Measurements from ENCODE around the gene NEO1. TPM values are rescaled to one million over a fixed set of nuclear protein-coding genes. Genes with fewer than 3 reads are reported as not detected.
A peak's percentile ranks its signal among the peaks of the same experiment; 100 is the strongest.

Gene NEO1
- total and polyA plus RNA-seq, 7 experiments from 2014 or later: 1.4 to 9.5 (median 6.4) TPM

- peaks cover 0 to 6% (median 0%) of the 10 kb centered on the region in 7 donors for H3K4me1 Mint-ChIP-seq
- CTCF ChIA-PET: interaction anchor here (1.6 kb wide), 1 partner anchor 17 kb away, joined by 3 read pairs; no protein-coding TSS in a partner anchor
- no peak for DNase-seq
- H3K4me3 Mint-ChIP-seq: no peak overlapping the region
- H3K9me3 ChIP-seq (ENCODE audit: control insufficient read depth in 2 of 3, low read length in 3 of 3): no peaks in the 10 kb centered on the region
- no peaks in the 10 kb centered on the region for H3K27me3 Mint-ChIP-seq
- no peaks in the 10 kb centered on the region for H3K4me1 ChIP-seq (ENCODE audit: control insufficient read depth in 2 of 2, insufficient read depth in 2 of 2, low read length in 2 of 2)
- POLR2A ChIA-PET: no interaction called here
- no peak overlapping the region for H3K27ac Mint-ChIP-seq
- H3K9me3 Mint-ChIP-seq: no peaks in the 10 kb centered on the region
- H3K36me3 Mint-ChIP-seq: peaks cover 0 to 23% (median 0%) of the 10 kb centered on the region in 5 donors
- H3K27me3 ChIP-seq (ENCODE audit: control insufficient read depth in 2 of 2, insufficient read depth in 2 of 2, low read length in 2 of 2): no peaks in the 10 kb centered on the region
- H3K27ac ChIP-seq (ENCODE audit: low read depth, low read length): no peak overlapping the region
- no peaks in the 10 kb centered on the region for H3K36me3 ChIP-seq (ENCODE audit: control insufficient read depth in 2 of 3, insufficient read depth in 3 of 3, low read length in 3 of 3)
- intact Hi-C loops (cut with micrococcal nuclease): no loop called here
- no peak for ATAC-seq
- no peak overlapping the region for H3K4me3 ChIP-seq (ENCODE audit: low read length)
These were observed 195.1 kb downstream of the NEO1 start for GRCh38 chr15:73247331-73247730.

- no peak overlapping the region for H3K4me3 Mint-ChIP-seq
- H3K9me3 ChIP-seq (ENCODE audit: control insufficient read depth in 2 of 3, low read length in 3 of 3): no peaks in the 10 kb centered on the region
- no peaks in the 10 kb centered on the region for H3K4me1 ChIP-seq (ENCODE audit: control insufficient read depth in 2 of 2, insufficient read depth in 2 of 2, low read length in 2 of 2)
- H3K27ac ChIP-seq (ENCODE audit: low read depth, low read length): no peak overlapping the region
- H3K27me3 Mint-ChIP-seq: no peaks in the 10 kb centered on the region
- no peaks in the 10 kb centered on the region for H3K36me3 ChIP-seq (ENCODE audit: control insufficient read depth in 2 of 3, insufficient read depth in 3 of 3, low read length in 3 of 3)
- CTCF ChIA-PET: no interaction called here
- peaks cover 0 to under 1% (median 0%) of the 10 kb centered on the region in 7 donors for H3K4me1 Mint-ChIP-seq
- POLR2A ChIA-PET: no interaction called here
- no peak overlapping the region for H3K4me3 ChIP-seq (ENCODE audit: low read length)
- H3K27me3 ChIP-seq (ENCODE audit: control insufficient read depth in 2 of 2, insufficient read depth in 2 of 2, low read length in 2 of 2): no peaks in the 10 kb centered on the region
- H3K36me3 Mint-ChIP-seq: peaks cover 0 to 23% (median 0%) of the 10 kb centered on the region in 5 donors
- H3K27ac Mint-ChIP-seq: no peak overlapping the region
- intact Hi-C loops (cut with micrococcal nuclease): no loop called here
- H3K9me3 Mint-ChIP-seq: no peaks in the 10 kb centered on the region
- no peak for ATAC-seq
- DNase-seq: no peak
These were observed 197.2 kb downstream of the NEO1 start for GRCh38 chr15:73249499-73249898.

- no peak for DNase-seq
- Histone ChIP-seq H3K27me3 (ENCODE audit: control insufficient read depth in 2 of 2, insufficient read depth in 2 of 2, low read length in 2 of 2) (no peaks in the 10 kb centered on the region), H3K27ac (ENCODE audit: low read depth, low read length) (no peak overlapping the region), H3K4me1 (ENCODE audit: control insufficient read depth in 2 of 2, insufficient read depth in 2 of 2, low read length in 2 of 2) (no peaks in the 10 kb centered on the region), H3K9me3 (ENCODE audit: control insufficient read depth in 2 of 3, low read length in 3 of 3) (no peaks in the 10 kb centered on the region), H3K4me3 (ENCODE audit: low read length) (no peak overlapping the region), H3K36me3 (ENCODE audit: control insufficient read depth in 2 of 3, insufficient read depth in 3 of 3, low read length in 3 of 3) (no peaks in the 10 kb centered on the region)
- ChIA-PET CTCF (no interaction called here), POLR2A (no interaction called here)
- Mint-ChIP-seq H3K4me1 (peaks cover 0 to 3% (median 0%) of the 10 kb centered on the region in 7 donors), H3K27ac (no peak overlapping the region), H3K9me3 (no peaks in the 10 kb centered on the region), H3K36me3 (peaks cover 0 to 30% (median 4%) of the 10 kb centered on the region in 5 donors), H3K27me3 (no peaks in the 10 kb centered on the region), H3K4me3 (no peak overlapping the region)
- intact Hi-C loops (cut with micrococcal nuclease): no loop called here
- no peak for ATAC-seq
These were observed 202.3 kb downstream of the NEO1 start for GRCh38 chr15:73254598-73254997.

GRCh38 chr15:73258271-73259108, 206.2 kb downstream of the NEO1 start:
- Mint-ChIP-seq H3K36me3 (peaks cover 0 to 41% (median 16%) of the 10 kb centered on the region in 5 donors), H3K9me3 (no peaks in the 10 kb centered on the region), H3K4me3 (no peak overlapping the region), H3K27me3 (no peaks in the 10 kb centered on the region), H3K27ac (no peak overlapping the region), H3K4me1 (peaks cover 0 to 5% (median 0%) of the 10 kb centered on the region in 7 donors)
- no peak for DNase-seq
- intact Hi-C loops (cut with micrococcal nuclease): no loop called here
- H3K9me3 ChIP-seq (ENCODE audit: control insufficient read depth in 2 of 3, low read length in 3 of 3): no peaks in the 10 kb centered on the region
- no peak for ATAC-seq
- POLR2A ChIA-PET: no interaction called here
- H3K36me3 ChIP-seq (ENCODE audit: control insufficient read depth in 2 of 3, insufficient read depth in 3 of 3, low read length in 3 of 3): no peaks in the 10 kb centered on the region
- H3K27me3 ChIP-seq (ENCODE audit: control insufficient read depth in 2 of 2, insufficient read depth in 2 of 2, low read length in 2 of 2): no peaks in the 10 kb centered on the region
- CTCF ChIA-PET: interaction anchor here (0.6 to 1.4 kb wide), 3 partner anchors 8 to 17 kb away, joined by 3 to 7 read pairs (median 5); no protein-coding TSS in a partner anchor
- H3K27ac ChIP-seq (ENCODE audit: low read depth, low read length): no peak overlapping the region
- no peak overlapping the region for H3K4me3 ChIP-seq (ENCODE audit: low read length)
- no peaks in the 10 kb centered on the region for H3K4me1 ChIP-seq (ENCODE audit: control insufficient read depth in 2 of 2, insufficient read depth in 2 of 2, low read length in 2 of 2)

- peaks cover 0 to 4% (median 0%) of the 10 kb centered on the region in 7 donors for H3K4me1 Mint-ChIP-seq
- ChIA-PET CTCF (interaction anchor here (0.8 to 1.5 kb wide), 2 partner anchors 15 to 17 kb away, joined by 3 read pairs; no protein-coding TSS in a partner anchor), POLR2A (interaction anchor here (0.6 kb wide), 1 partner anchor 345 kb away, joined by 5 read pairs; no protein-coding TSS in a partner anchor)
- Histone ChIP-seq H3K27me3 (ENCODE audit: control insufficient read depth in 2 of 2, insufficient read depth in 2 of 2, low read length in 2 of 2) (no peaks in the 10 kb centered on the region), H3K4me3 (ENCODE audit: low read length) (no peak overlapping the region), H3K27ac (ENCODE audit: low read depth, low read length) (no peak overlapping the region), H3K9me3 (ENCODE audit: control insufficient read depth in 2 of 3, low read length in 3 of 3) (no peaks in the 10 kb centered on the region), H3K4me1 (ENCODE audit: control insufficient read depth in 2 of 2, insufficient read depth in 2 of 2, low read length in 2 of 2) (no peaks in the 10 kb centered on the region), H3K36me3 (ENCODE audit: control insufficient read depth in 2 of 3, insufficient read depth in 3 of 3, low read length in 3 of 3) (no peaks in the 10 kb centered on the region)
- H3K27ac Mint-ChIP-seq: no peak overlapping the region
- H3K4me3 Mint-ChIP-seq: no peak overlapping the region
- intact Hi-C loops (cut with micrococcal nuclease): loop anchor here (1.0 to 5.0 kb wide), 4 partner anchors 24 to 543 kb away; partner anchors contain the start of gene NEO1 (in 1 of the 2)
- H3K27me3 Mint-ChIP-seq: no peaks in the 10 kb centered on the region
- H3K36me3 Mint-ChIP-seq: peaks cover 0 to 16% (median 6%) of the 10 kb centered on the region in 5 donors
- no peaks in the 10 kb centered on the region for H3K9me3 Mint-ChIP-seq
- DNase-seq (no peak), ATAC-seq (no peak)
These were observed 212.6 kb downstream of the NEO1 start for GRCh38 chr15:73264881-73265280.

- intact Hi-C loops (cut with micrococcal nuclease): loop anchor here (1.0 to 5.0 kb wide), 4 partner anchors 25 to 543 kb away; partner anchors contain the start of gene NEO1 (in 1 of the 2)
- H3K4me1 ChIP-seq (ENCODE audit: control insufficient read depth in 2 of 2, insufficient read depth in 2 of 2, low read length in 2 of 2): no peaks in the 10 kb centered on the region
- POLR2A ChIA-PET: interaction anchor here (0.6 kb wide), 1 partner anchor 344 kb away, joined by 5 read pairs; no protein-coding TSS in a partner anchor
- peak; percentile 73 for ATAC-seq
- Mint-ChIP-seq H3K4me3 (no peak overlapping the region), H3K4me1 (peaks cover 0 to 4% (median 0%) of the 10 kb centered on the region in 7 donors), H3K36me3 (peaks cover 0 to 16% (median 8%) of the 10 kb centered on the region in 5 donors), H3K27ac (peak overlapping the region in 1 of 9 donors; percentile 1), H3K27me3 (no peaks in the 10 kb centered on the region), H3K9me3 (no peaks in the 10 kb centered on the region)
- H3K27me3 ChIP-seq (ENCODE audit: control insufficient read depth in 2 of 2, insufficient read depth in 2 of 2, low read length in 2 of 2): no peaks in the 10 kb centered on the region
- CTCF ChIA-PET: interaction anchor here (0.7 to 1.7 kb wide), 3 partner anchors 9 to 24 kb away, joined by 3 to 6 read pairs (median 3); no protein-coding TSS in a partner anchor
- H3K36me3 ChIP-seq (ENCODE audit: control insufficient read depth in 2 of 3, insufficient read depth in 3 of 3, low read length in 3 of 3): no peaks in the 10 kb centered on the region
- no peak overlapping the region for H3K27ac ChIP-seq (ENCODE audit: low read depth, low read length)
- H3K4me3 ChIP-seq (ENCODE audit: low read length): no peak overlapping the region
- DNase-seq: peak in 8 of 9 donors; percentile 8 to 46 (median 35)
- no peaks in the 10 kb centered on the region for H3K9me3 ChIP-seq (ENCODE audit: control insufficient read depth in 2 of 3, low read length in 3 of 3)
These were observed 213.4 kb downstream of the NEO1 start for GRCh38 chr15:73265536-73266153.
